Progenitor cell of endocrine pancreas (in vitro differentiated cells): ENCODE data around the gene MTO1. TPM values are rescaled to one million over a fixed set of nuclear protein-coding genes. Genes with fewer than 3 reads are reported as not detected.

ENCODE experiments used
- DNase-seq: peaks from one replicate; pipeline ENCODE4 v3.0.0; 2021; ENCODE audit warnings: low spot score; ENCODE audit not compliant: unreplicated experiment
- H3K27ac Mint-ChIP-seq: 2 replicates; pipeline ENCODE4 v1.8.0; 2021; ENCODE audit warnings: mild to moderate bottlenecking, moderate library complexity, mixed read lengths
- H3K27me3 Mint-ChIP-seq: 2 replicates; pipeline ENCODE4 v1.8.0; 2021; ENCODE audit warnings: mixed read lengths
- H3K36me3 Mint-ChIP-seq: 2 replicates; pipeline ENCODE4 v1.8.0; 2022; ENCODE audit warnings: mixed read lengths; ENCODE audit not compliant: insufficient read depth
- H3K4me1 Mint-ChIP-seq: 2 replicates; pipeline ENCODE4 v1.8.0; 2021; ENCODE audit warnings: low read depth, mixed read lengths
- H3K4me3 Mint-ChIP-seq: 2 replicates; pipeline ENCODE4 v1.8.0; 2021; ENCODE audit warnings: low read depth, mild to moderate bottlenecking, moderate library complexity, mixed read lengths
- H3K9me3 Mint-ChIP-seq: 2 replicates; pipeline ENCODE4 v1.8.0; 2021; ENCODE audit warnings: low read depth, mixed read lengths
- CTCF ChIP-seq: fragments of 200-600 bp; sonication (generic); IDR thresholded peaks from one replicate; pipeline ENCODE4 v1.5.0; 2021; ENCODE audit warnings: antibody characterized with exemption, mild to moderate bottlenecking; ENCODE audit not compliant: unreplicated experiment
- total RNA-seq: library from RNA; stranded (reverse); gene quantifications from 2 replicates; pipeline ENCODE4 v1.2.1, GENCODE V29; 2021

The MTO1 gene
- total RNA-seq, 1 donor from 2014 or later, result 27.5 TPM

GRCh38 chr6:73484438-73484837 is 22.9 kb downstream of the MTO1 start:
- Mint-ChIP-seq H3K4me3 (no peak overlapping the region), H3K4me1 (peaks cover 5% of the 10 kb centered on the region), H3K27ac (no peak overlapping the region), H3K36me3 (peaks cover 34% of the 10 kb centered on the region), H3K9me3 (no peaks in the 10 kb centered on the region), H3K27me3 (no peaks in the 10 kb centered on the region)
- TF ChIP-seq CTCF, result no peak
- DNase-seq, result no peak

- DNase-seq, result no peak
- H3K27ac Mint-ChIP-seq, result no peak overlapping the region
- H3K4me3 Mint-ChIP-seq, result no peak overlapping the region
- H3K36me3 Mint-ChIP-seq, result peaks cover 38% of the 10 kb centered on the region
- H3K27me3 Mint-ChIP-seq, result no peaks in the 10 kb centered on the region
- H3K9me3 Mint-ChIP-seq, result no peaks in the 10 kb centered on the region
- no peak for TF ChIP-seq CTCF
- no peaks in the 10 kb centered on the region for H3K4me1 Mint-ChIP-seq
Observed at GRCh38 chr6:73487473-73487872, 25.9 kb downstream of the MTO1 start.

- H3K27me3 Mint-ChIP-seq, result no peaks in the 10 kb centered on the region
- H3K27ac Mint-ChIP-seq, result no peak overlapping the region
- H3K4me1 Mint-ChIP-seq, result no peaks in the 10 kb centered on the region
- H3K4me3 Mint-ChIP-seq, result no peak overlapping the region
- H3K36me3 Mint-ChIP-seq, result peaks cover 35% of the 10 kb centered on the region
- DNase-seq, result no peak
- no peaks in the 10 kb centered on the region for H3K9me3 Mint-ChIP-seq
- no peak for TF ChIP-seq CTCF
Observed at GRCh38 chr6:73491377-73491776, 29.8 kb downstream of the MTO1 start.

GRCh38 chr6:73497915-73498314 is 36.4 kb downstream of the MTO1 start:
- TF ChIP-seq CTCF, result no peak
- H3K4me1 Mint-ChIP-seq, result no peaks in the 10 kb centered on the region
- H3K36me3 Mint-ChIP-seq, result peaks cover 10% of the 10 kb centered on the region
- no peaks in the 10 kb centered on the region for H3K27me3 Mint-ChIP-seq
- no peak for DNase-seq
- no peaks in the 10 kb centered on the region for H3K9me3 Mint-ChIP-seq
- H3K4me3 Mint-ChIP-seq, result no peak overlapping the region
- H3K27ac Mint-ChIP-seq, result no peak overlapping the region

GRCh38 chr6:73503027-73503772 is 41.7 kb downstream of the MTO1 start:
- DNase-seq, result no peak
- no peak overlapping the region for H3K4me3 Mint-ChIP-seq
- H3K4me1 Mint-ChIP-seq, result no peaks in the 10 kb centered on the region
- peaks cover 5% of the 10 kb centered on the region for H3K36me3 Mint-ChIP-seq
- H3K27ac Mint-ChIP-seq, result no peak overlapping the region
- H3K9me3 Mint-ChIP-seq, result no peaks in the 10 kb centered on the region
- no peaks in the 10 kb centered on the region for H3K27me3 Mint-ChIP-seq
- TF ChIP-seq CTCF, result no peak
